Astrocyte of the spinal cord (primary cell): ENCODE data around the gene NTNG1.

Experiments used
- DNase-seq: peaks from one replicate; pipeline ENCODE4 v3.0.0; 2011; ENCODE audit warnings: low read depth, low spot score
- H3K4me3 ChIP-seq: 2 replicates; pipeline ENCODE4 v1.5.1; 2011; ENCODE audit warnings: low read depth, mild to moderate bottlenecking, low read length, moderate library complexity
- in situ Hi-C: cut with HindIII; loops from 2 replicates; pipeline ENCODE4 v1.10.0; 2017; ENCODE audit warnings: low sequenced_read_pairs
- TF ChIP-seq, protein P1 (sequence below): IDR thresholded peaks from 2 replicates; pipeline ENCODE4 v1.5.1; 2012; ENCODE audit warnings: low read depth, mild to moderate bottlenecking, low read length, inconsistent platforms

NTNG1 gene

DNA sequence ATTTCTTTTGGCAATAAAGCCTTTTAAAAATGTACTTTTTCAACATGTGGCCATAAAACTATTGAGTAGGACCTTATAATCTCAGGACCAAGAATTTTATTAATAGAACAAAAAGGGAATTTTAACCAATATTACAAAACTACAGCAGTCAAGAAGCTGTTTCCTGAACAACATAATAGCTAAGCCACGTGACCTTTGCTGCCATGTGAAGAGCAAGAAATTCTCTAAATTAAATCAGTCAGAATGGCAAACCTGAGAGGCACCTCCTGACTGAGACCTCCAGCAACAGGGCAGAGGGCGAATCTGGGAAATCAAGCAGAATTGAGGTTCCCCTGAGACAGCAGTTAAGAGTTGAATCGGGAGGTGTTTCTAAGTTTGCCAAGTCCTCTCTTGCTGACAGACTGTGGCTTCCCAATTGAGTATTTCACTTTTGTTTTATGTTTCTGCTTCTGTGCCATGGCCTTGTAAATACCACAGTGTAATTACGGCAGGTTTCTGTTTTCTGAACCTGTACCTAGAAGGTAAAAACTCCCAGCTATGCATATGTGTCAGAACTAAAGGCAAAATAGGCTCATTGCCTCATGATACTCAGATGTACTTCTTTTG, 358.4 kb downstream of the NTNG1 start:
- no peak for DNase-seq
- in situ Hi-C loops = no loop called here
- TF ChIP-seq, protein P1, sequence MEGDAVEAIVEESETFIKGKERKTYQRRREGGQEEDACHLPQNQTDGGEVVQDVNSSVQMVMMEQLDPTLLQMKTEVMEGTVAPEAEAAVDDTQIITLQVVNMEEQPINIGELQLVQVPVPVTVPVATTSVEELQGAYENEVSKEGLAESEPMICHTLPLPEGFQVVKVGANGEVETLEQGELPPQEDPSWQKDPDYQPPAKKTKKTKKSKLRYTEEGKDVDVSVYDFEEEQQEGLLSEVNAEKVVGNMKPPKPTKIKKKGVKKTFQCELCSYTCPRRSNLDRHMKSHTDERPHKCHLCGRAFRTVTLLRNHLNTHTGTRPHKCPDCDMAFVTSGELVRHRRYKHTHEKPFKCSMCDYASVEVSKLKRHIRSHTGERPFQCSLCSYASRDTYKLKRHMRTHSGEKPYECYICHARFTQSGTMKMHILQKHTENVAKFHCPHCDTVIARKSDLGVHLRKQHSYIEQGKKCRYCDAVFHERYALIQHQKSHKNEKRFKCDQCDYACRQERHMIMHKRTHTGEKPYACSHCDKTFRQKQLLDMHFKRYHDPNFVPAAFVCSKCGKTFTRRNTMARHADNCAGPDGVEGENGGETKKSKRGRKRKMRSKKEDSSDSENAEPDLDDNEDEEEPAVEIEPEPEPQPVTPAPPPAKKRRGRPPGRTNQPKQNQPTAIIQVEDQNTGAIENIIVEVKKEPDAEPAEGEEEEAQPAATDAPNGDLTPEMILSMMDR = no peak
- H3K4me3 ChIP-seq = no peak overlapping the region

DNA sequence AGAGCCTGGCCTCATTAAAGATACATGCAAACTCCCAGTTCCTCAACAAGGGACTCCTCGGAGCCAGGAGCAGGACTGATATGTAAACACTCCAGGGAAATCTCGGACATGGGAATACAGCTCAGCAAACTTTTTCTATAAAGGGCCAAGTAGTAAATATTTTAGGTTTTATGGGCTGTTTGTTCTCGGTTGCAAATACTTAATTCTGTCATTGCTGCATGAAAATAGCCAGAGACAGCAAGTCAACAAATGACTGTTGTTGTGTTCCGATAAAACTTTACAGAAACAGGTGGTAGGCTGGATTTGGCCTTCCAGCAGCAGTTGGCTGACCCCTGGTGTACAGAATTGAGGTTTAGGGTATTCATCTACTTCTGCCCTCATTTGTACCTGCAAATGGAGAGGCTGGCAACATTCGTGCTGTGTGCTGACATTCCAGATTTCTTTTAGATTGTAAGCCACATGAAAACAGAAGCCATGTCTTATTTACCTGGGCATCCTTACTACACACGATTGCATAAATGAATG, 360.3 kb downstream of the NTNG1 start:
- DNase-seq = no peak
- in situ Hi-C loops = no loop called here
- H3K4me3 ChIP-seq = no peak overlapping the region
- TF ChIP-seq, protein P1 = no peak

GRCh38 chr1:107510347-107510746, 369.5 kb downstream of the NTNG1 start:
- in situ Hi-C loops = no loop called here
- DNase-seq = no peak
- no peak overlapping the region for H3K4me3 ChIP-seq
- TF ChIP-seq, protein P1 = no peak

DNA sequence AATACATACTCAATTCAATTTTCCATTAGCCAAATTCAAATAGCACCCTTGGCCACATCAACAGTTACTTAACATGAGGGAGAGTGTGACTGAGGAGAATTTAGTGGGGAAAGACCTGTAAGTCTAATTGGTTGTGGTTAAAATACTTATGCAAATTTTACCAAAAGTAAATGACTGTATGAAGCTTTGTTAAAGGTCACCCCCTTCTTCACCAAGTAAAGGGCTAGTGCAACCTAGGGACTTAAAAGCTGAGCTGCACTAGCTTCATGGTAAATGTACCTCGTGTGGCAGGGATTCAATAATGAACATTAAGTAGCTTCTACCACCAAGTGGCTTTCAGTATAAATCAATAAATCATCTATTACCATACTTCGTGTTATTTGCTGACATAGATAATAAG, 372.0 kb downstream of the NTNG1 start:
- TF ChIP-seq, protein P1 = no peak
- no peak overlapping the region for H3K4me3 ChIP-seq
- no peak for DNase-seq
- in situ Hi-C loops = no loop called here

DNA sequence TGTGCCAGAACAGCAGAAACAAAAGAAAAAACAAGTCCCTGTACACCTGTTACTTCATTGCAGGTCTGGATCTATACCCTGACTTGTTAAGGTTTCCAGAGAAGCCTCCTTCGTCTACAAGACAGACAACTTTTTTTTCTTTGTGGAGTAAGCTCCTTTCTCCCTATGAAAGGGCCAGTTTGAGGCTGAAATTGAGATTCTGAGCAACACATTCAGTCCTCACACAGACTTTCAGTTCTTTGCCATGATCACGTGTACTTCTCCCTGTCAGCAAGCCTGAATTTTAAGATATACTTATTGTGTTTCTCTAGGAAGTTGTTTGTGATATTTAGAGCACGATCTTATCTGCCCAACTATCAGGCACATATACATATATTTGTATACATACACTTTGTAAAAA, 374.0 kb downstream of the NTNG1 start:
- no peak for DNase-seq
- TF ChIP-seq, protein P1 = no peak
- in situ Hi-C loops = no loop called here
- no peak overlapping the region for H3K4me3 ChIP-seq

DNA sequence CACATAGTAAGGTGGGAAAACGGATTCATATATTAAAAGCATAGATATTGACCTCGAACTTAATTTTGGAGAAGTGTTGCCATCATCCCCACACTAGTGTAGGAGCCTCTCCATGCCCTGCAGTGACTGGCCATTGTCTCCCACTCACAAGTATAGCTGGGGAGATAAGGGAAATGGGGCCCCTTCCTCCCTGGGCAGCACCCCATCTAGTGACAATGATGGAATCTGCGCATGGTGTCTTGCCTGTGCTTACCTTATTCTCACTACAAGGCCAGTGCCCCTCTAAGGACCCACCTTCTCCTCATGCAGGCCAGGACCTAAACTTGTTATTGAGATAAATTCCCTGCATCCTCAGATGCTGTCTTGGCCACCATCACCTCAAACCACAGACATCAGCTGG, 374.9 kb downstream of the NTNG1 start:
- no peak for DNase-seq
- in situ Hi-C loops = no loop called here
- no peak overlapping the region for H3K4me3 ChIP-seq
- TF ChIP-seq, protein P1 = no peak
